GM21381 (cell line): ENCODE data around the gene PTPRM.

ENCODE experiments used
- ATAC-seq: cut with Tn5 transposase; IDR thresholded peaks from one replicate; pipeline ENCODE4 v1.9.1; 2021; ENCODE audit warnings: mild to moderate bottlenecking, moderate library complexity; ENCODE audit not compliant: unreplicated experiment

The PTPRM gene

DNA sequence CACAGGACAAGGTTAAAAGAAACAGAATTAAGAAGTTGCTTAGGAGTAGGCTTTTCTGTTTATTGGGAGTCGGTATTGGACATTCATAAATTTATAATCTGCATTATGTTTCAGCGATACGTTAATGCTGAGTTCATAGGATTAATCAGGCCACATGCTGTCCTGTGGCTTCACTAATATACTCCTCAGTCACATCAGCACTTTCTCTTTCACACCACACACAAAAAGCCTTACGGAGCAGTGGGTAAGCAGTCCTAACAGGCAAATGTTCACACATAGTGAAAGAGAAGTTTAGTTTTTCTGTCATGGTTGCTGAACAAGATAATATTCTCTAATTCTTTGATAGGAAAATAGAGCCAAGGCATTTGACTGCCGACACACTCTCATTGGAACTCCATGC lies 630.4 kb downstream of the PTPRM start:
- ATAC-seq = no peak

GRCh38 chr18:8207996-8208395 lies 640.9 kb downstream of the PTPRM start:
- no peak for ATAC-seq

DNA sequence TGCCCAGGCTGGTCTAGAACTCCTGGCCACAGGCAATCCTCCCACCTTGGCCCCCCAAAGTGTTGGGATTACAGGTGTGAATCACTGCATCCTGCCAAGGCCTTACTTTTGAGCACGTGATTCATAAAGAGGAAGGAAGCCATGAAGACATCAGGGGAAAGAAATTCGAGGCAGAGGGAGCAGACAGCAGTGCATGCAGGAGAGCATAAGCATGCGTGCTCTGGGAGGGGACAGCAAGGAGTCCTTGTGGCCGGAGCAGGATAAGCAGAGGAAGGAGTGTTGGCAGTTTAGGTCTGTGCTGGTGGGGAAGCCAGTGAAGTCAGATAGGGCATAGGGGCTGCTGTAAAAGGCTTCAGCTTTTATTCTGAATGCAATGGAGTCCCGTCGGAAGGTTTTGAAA lies 641.6 kb downstream of the PTPRM start:
- no peak for ATAC-seq

DNA sequence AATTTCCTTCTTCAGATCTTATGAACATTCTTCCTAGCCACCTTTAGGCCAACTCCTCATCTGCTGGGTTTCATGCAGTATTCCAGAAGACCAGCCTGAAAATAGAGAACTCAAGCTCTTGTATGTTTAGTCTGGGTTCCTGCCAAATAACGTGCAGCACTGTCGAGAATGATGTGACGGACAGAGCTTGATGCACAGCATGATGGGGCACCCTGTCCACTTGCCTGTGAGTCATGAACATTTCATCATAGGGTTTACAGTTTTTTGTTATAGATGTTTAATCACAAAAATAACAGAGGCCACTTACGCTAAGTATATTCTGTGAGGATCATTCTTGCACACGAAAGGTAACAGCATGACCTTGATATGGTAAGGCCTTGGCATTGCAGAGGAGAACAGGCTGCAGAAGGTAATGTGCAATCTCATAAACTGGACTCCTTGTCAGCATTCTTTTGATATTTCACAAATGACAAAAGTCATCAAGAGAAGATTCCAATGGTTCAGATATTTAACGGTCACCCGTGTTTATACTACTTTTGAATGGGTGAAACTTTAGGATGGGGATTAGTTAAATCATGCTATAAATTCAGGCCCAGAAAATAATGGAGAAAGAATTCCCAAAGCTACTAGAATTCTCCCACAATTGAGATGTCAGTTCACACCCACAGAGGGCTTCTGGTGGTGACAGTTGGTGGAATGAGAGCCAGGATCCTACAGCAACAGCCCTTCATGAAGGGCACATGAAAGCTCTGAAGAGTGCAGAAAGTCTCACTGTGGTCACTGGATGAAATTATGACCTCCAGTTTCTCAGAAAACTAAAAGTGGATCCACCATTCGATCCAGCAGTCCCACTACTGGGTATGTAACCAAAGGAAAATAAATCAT lies 646.0 kb downstream of the PTPRM start:
- ATAC-seq = no peak

GRCh38 chr18:8215741-8216140 lies 648.6 kb downstream of the PTPRM start:
- no peak for ATAC-seq

- ATAC-seq = no peak
These were observed 650.0 kb downstream of the PTPRM start for GRCh38 chr18:8217051-8217564.

DNA sequence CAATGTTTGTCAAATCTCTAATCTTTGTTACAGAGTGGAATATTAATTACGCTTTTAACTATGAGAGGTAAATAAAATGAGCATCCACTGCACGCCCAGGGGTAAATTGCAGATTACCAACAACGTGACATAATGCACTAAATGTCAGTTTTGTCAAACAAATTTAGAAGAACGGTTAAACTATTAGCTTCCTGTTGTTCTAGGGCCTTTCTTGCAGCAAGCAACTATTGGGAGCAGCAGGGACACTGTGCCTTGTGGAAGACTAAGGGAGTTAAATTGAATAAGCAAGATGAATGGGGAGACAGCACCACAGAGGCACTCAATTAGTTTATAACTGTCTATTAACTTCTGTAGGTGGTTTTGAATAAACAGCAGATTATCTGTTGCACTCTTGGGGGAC lies 651.1 kb downstream of the PTPRM start:
- no peak for ATAC-seq

DNA sequence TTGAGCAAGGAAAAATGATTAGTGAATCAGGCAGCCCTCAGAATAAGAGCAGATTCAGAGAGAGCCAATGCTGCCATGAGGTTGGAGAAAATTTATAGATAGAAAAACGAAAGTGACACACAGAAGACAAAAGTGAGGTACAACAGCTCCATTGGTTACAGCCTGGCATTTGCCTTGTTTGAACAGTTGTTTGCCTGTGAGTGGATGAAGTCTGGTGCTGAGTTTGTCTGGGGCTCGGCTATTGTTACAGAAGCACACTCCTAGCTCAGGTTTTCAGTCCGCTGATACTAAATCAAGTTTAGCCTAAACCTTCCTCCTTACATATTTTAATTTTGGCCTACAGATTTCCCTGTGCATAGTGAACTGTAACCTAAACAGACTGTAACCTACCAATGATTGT lies 654.3 kb downstream of the PTPRM start:
- no peak for ATAC-seq

DNA sequence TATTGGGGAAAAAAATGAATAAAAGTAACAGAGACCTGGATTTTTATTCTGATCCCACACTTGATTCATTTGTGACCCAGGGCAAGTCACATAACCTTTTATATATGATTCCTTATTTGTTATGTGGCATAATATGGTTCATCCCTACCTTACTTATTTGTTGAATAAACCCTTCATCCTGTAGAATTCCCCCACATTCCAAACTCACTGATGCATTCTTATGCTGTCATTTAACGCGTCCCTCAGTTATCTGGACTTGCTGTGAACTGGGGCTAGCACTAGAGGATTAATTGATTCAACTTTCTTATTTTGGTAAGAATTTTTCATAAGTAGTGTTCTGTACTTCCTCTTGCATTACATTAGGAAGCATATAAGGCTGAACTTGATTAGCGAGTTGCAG lies 657.5 kb downstream of the PTPRM start:
- ATAC-seq = no peak

DNA sequence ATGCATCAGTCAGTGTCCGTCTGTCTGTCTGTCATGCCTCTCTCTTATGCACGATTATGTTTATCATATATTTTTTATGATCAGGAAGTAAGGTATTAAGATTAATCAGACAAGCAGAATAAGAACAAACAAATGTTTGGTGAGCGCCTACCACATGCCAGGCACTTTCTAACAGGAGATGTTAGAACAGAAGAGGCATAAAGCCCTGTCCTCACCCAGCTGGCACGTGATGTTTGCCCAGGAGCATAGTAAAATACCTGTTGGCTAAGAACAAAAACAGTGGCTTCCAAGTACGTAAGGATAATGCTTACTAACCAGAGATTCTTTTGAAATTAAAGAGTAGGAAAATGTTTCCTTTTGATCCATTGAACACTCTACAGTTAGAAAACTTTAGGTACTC lies 661.9 kb downstream of the PTPRM start:
- ATAC-seq = no peak

GRCh38 chr18:8229787-8230186 lies 662.7 kb downstream of the PTPRM start:
- no peak for ATAC-seq

- ATAC-seq = no peak
These were observed 664.2 kb downstream of the PTPRM start for GRCh38 chr18:8231316-8231715.

- no peak for ATAC-seq
These were observed 665.7 kb downstream of the PTPRM start for GRCh38 chr18:8232791-8233190.

DNA sequence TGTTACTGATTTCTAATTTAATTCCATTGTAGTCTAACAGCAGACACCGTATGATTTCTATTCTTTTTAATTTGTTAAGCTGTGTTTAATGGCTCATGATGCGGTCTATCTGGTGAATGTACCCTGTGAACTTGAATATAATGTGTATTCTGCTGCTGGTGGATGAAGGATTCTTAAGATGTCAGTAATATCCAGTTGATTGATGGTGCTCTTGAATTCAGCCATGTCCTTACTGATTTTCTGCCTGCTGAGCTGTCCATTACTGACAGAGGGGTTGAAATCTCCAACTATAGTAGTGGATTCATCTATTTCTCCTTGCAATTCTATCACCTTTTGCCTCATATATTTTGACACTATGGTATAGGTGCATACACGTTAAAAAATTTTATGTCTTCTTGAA lies 668.8 kb downstream of the PTPRM start:
- ATAC-seq = no peak

DNA sequence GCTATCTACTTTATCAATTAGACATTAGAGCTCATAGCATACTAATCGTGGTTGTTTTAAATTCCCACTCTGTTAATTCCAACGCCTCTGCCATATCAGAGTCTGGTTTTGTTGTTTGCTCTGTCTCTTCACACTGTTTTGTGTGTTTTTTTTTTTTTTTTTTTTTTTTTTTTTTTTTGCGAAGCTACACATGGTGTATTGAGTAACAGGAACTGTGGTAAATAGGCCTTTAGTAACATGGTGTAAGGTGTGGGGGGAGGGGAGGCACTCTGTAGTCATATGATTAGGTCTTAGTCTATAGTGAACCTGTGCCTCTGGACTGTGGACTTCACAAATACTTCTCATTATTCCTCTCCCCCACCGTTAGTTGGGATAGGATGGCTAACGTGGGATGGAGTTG lies 671.4 kb downstream of the PTPRM start:
- no peak for ATAC-seq

GRCh38 chr18:8241731-8242130 lies 674.6 kb downstream of the PTPRM start:
- no peak for ATAC-seq

DNA sequence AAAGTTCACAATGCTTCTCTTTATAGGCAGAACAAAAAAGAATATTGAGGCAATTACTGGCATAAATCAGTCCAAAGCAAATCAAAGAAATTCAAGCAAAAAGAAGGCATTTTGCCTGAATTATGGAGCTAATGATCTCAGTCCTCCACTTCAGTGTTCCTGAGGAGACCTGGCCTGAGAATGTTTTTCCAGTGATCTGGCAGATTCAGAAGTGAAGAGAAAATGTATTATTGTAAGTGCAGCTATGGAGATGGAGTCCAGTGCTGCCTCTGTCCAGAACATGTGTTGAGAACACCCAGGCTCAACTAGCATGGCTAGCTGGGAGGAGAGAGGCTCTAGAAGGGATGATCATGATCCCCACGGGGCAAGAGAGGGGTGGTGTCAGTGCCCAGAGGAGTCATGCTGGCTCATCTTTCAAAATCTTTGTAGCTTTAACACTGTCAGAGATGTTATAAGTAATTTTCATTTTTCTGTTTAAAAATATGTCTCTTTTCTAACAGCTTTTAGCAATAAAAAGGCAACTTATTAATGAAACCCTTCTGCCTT lies 675.1 kb downstream of the PTPRM start:
- ATAC-seq = no peak

GRCh38 chr18:8247700-8248099 lies 680.6 kb downstream of the PTPRM start:
- no peak for ATAC-seq

- no peak for ATAC-seq
These were observed 681.5 kb downstream of the PTPRM start for GRCh38 chr18:8248576-8248975.

GRCh38 chr18:8249811-8250210 lies 682.7 kb downstream of the PTPRM start:
- ATAC-seq = no peak

DNA sequence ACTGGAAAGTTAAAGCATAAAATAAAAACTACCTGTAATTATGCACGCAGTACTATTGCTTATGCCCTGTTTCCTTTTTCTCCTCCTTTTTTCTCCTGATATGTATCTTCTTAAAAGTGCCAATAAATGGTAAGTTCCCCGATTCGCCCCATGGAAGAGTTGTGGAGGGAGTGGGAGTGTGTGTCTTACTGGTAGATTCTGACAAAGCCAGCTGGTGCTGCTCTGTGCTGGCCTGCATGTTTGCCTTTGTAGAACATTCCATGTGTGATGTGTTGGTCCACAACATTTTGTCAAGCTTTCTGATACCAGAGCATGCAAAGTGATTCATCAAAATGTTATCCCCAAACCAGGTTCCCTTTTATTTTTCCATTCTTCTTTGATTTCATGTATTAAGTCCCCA lies 685.3 kb downstream of the PTPRM start:
- ATAC-seq = no peak

DNA sequence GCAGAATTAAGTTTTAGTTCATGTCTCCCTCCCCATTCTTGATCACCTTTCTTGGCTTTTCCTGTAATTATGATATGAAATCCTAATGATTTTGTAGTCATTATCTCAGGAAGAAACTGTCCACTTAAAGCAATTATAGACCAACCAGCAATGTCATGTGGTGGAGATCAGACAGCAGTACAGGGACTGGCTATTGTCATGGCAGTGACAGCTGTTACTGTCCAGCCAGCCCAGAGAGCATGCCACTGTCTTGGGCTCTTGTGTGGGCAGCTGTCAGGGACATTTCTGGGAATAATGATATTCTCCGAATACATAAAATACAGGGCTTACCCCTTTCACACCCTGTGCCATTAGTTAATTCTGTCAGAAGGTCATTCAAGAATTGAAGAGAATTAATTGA lies 686.8 kb downstream of the PTPRM start:
- ATAC-seq = no peak
